Lung (tissue), 12 donors: ENCODE results near the gene DCDC2C. TPM values are rescaled to one million over a fixed set of nuclear protein-coding genes. Genes with fewer than 3 reads are reported as not detected.

Experiments
- ATAC-seq: fragments of 200-7000 bp; cut with Tn5 transposase; one replicate; pipeline ENCODE4 v1.9.1; 2020; ENCODE audit warnings: moderate number of reproducible peaks; ENCODE audit not compliant: insufficient read depth, low FRiP score
- DNase-seq, 3 donors: peaks; one replicate each; pipeline ENCODE4 v3.0.0-alpha.2; 2013 to 2017
- H3K27ac ChIP-seq, 2 donors: one replicate each; pipeline ENCODE4 v1.5.1; 2013; ENCODE audit warnings: mild to moderate bottlenecking in 2 of 2, moderate library complexity in 2 of 2, control low read depth in 1 of 2, inconsistent platforms in 1 of 2, low read depth in 1 of 2, low read length in 1 of 2
- H3K27me3 ChIP-seq, 3 donors: one replicate each; pipeline ENCODE4 v1.5.1; 2013; ENCODE audit warnings: low read length in 2 of 3; ENCODE audit not compliant: control insufficient read depth in 3 of 3, insufficient read depth in 3 of 3
- H3K36me3 ChIP-seq, 4 donors: one replicate each; pipeline ENCODE4 v1.5.1; 2013; ENCODE audit warnings: low read length in 4 of 4, mild to moderate bottlenecking in 1 of 4, moderate library complexity in 1 of 4; ENCODE audit not compliant: control insufficient read depth in 4 of 4, insufficient read depth in 4 of 4
- H3K4me1 ChIP-seq, 5 donors: one replicate each; pipeline ENCODE4 v1.5.1; 2013; ENCODE audit warnings: low read length in 5 of 5, mild to moderate bottlenecking in 2 of 5, moderate library complexity in 1 of 5; ENCODE audit not compliant: control insufficient read depth in 5 of 5, insufficient read depth in 5 of 5
- H3K4me3 ChIP-seq: one replicate; pipeline ENCODE4 v1.5.1; 2013; ENCODE audit warnings: mild to moderate bottlenecking, control low read depth, moderate library complexity
- H3K9ac ChIP-seq, 2 donors: one replicate each; pipeline ENCODE4 v1.5.1; 2013; ENCODE audit warnings: low read length in 2 of 2, control low read depth in 1 of 2; ENCODE audit not compliant: insufficient read depth in 1 of 2
- H3K9me3 ChIP-seq, 4 donors: one replicate each; pipeline ENCODE4 v1.5.1; 2013; ENCODE audit warnings: low read length in 3 of 4, mild to moderate bottlenecking in 1 of 4, moderate library complexity in 1 of 4; ENCODE audit not compliant: control insufficient read depth in 4 of 4, insufficient read depth in 3 of 4
- CTCF ChIP-seq: IDR thresholded peaks from 2 replicates; pipeline ENCODE4 v1.5.1; 2012; ENCODE audit warnings: mild to moderate bottlenecking; ENCODE audit errors: control extremely low read depth, extremely low read depth
- WGBS, 2 donors: extraction: QIAGEN DNeasy Blood & Tissue Kit; methylation state at CpG; one replicate each; pipeline ENCODE4 v1.1.7; 2013; 5-methylcytosine and 5-hydroxymethylcytosine counted together
- polyA plus RNA-seq, 2 donors: library from polyadenylated mRNA; stranded (reverse); fragments of 200-250 nt; gene quantifications; one replicate each; pipeline ENCODE4 v1.2.1, GENCODE V29; 2013
- total RNA-seq, 2 donors: library from RNA; depleted of rRNA in 1 of 2; stranded (reverse); fragments of >200 nt in 1 of 2; gene quantifications; one replicate each; pipeline ENCODE4 v1.2.1, GENCODE V29; 2014 to 2021
- donor health status: control.
- donor health status: control.
- donor health status: Bipolar disorder and iron deficiency.
- donor health status: healthy.
- donor health status: DM: yes; HTN: yes; CAD: no.

DCDC2C gene
- total and polyA plus RNA-seq, 4 donors = 0.37 TPM; not detected in 3

DNA sequence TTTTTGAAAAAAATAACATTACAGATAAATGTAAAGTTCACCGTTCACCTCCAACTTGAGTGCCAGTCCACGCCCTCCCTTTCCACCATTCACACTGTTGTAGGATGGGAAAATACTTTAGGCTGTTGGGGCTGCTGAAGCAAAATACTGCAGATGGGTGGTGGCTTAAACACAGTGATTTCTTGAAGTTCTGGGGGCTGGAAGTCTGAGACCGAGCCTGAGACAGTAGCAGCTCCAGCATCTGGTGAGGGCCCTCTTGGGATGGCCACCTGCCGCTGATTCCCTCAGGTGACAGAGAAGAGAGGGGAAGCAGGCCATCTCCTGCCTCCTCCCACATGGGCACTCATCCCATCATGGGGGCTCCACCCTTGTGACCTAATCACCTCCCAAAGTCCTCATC lies 27.7 kb upstream of the DCDC2C start:
- ATAC-seq (no peak), DNase-seq (no peak)
- Histone ChIP-seq H3K4me3 (no peak overlapping the region), H3K9me3 (peaks cover 0 to 2% (median 0%) of the 10 kb centered on the region in 4 donors), H3K36me3 (no peaks in the 10 kb centered on the region), H3K9ac (no peak overlapping the region), H3K4me1 (peaks cover 0 to 1% (median 0%) of the 10 kb centered on the region in 5 donors), H3K27ac (no peak overlapping the region), H3K27me3 (no peaks in the 10 kb centered on the region)
- no peak for TF ChIP-seq CTCF
- 94 to 96% methylated on average over 4 of the region's 4 CpGs for WGBS, 2 donors

- DNase-seq (no peak), ATAC-seq (no peak)
- H3K9ac ChIP-seq = no peak overlapping the region
- no peaks in the 10 kb centered on the region for H3K36me3 ChIP-seq
- peaks cover 0 to 2% (median 0%) of the 10 kb centered on the region in 4 donors for H3K9me3 ChIP-seq
- WGBS, 2 donors = 85 to 89% methylated on average over 9 of the region's 9 CpGs
- TF ChIP-seq CTCF = no peak
- no peak overlapping the region for H3K27ac ChIP-seq
- no peaks in the 10 kb centered on the region for H3K27me3 ChIP-seq
- no peak overlapping the region for H3K4me3 ChIP-seq
- peaks cover 0 to 1% (median 0%) of the 10 kb centered on the region in 5 donors for H3K4me1 ChIP-seq
Observed at GRCh38 chr2:3677436-3677835, 25.9 kb upstream of the DCDC2C start.

DNA sequence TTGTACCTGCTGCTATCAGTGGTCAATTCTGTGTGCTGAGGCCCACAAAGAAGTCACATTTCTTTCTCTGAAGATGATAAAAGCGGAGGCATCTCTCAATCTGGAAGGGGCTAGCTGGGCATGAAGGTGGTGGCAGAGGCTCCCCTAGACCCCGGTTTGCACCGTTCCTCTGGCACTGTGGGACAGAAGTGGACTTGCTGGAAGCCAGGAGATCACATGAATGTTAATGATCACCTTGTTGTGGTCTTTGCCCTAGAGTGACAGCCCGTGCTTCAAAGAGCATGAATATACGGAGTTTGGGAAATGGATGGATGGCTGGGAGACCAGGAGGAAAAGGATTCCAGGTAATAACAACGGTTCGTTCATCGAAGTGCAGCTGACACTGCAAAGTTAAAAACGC lies 25.2 kb upstream of the DCDC2C start:
- Histone ChIP-seq H3K36me3 (no peaks in the 10 kb centered on the region), H3K9ac (no peak overlapping the region), H3K4me3 (no peak overlapping the region), H3K4me1 (no peaks in the 10 kb centered on the region), H3K9me3 (peaks cover 0 to 1% (median 0%) of the 10 kb centered on the region in 4 donors), H3K27ac (no peak overlapping the region), H3K27me3 (no peaks in the 10 kb centered on the region)
- 80 to 91% methylated on average over 9 of the region's 9 CpGs for WGBS, 2 donors
- DNase-seq (no peak), ATAC-seq (no peak)
- TF ChIP-seq CTCF = no peak

GRCh38 chr2:3679180-3679579 lies 24.2 kb upstream of the DCDC2C start:
- no peak overlapping the region for H3K4me3 ChIP-seq
- no peaks in the 10 kb centered on the region for H3K9me3 ChIP-seq

More at GRCh38 chr2:3679180-3679579, 24.2 kb upstream of the DCDC2C start:
- H3K27ac ChIP-seq = no peak overlapping the region
- 90 to 95% methylated on average over 2 of the region's 2 CpGs for WGBS, 2 donors
- H3K4me1 ChIP-seq = no peaks in the 10 kb centered on the region
- no peak for TF ChIP-seq CTCF
- ATAC-seq (no peak), DNase-seq (no peak)
- no peaks in the 10 kb centered on the region for H3K36me3 ChIP-seq
- H3K27me3 ChIP-seq = no peaks in the 10 kb centered on the region
- H3K9ac ChIP-seq = no peak overlapping the region
